Type B pancreatic cell (in vitro differentiated cells): ENCODE measurements around the gene LRFN5. TPM values are rescaled to one million over a fixed set of nuclear protein-coding genes. Genes with fewer than 3 reads are reported as not detected.

Source experiments
- DNase-seq: peaks from one replicate; pipeline ENCODE4 v3.0.0; 2021; ENCODE audit warnings: mixed read lengths; ENCODE audit not compliant: unreplicated experiment; ENCODE audit errors: extremely low spot score
- H3K27ac Mint-ChIP-seq: 2 replicates; pipeline ENCODE4 v1.8.0; 2021; ENCODE audit warnings: mild to moderate bottlenecking, mixed read lengths
- H3K27me3 Mint-ChIP-seq: 2 replicates; pipeline ENCODE4 v1.8.0; 2021; ENCODE audit warnings: mixed read lengths
- H3K36me3 Mint-ChIP-seq: 2 replicates; pipeline ENCODE4 v1.8.0; 2021; ENCODE audit warnings: mixed read lengths
- H3K4me1 Mint-ChIP-seq: one replicate; pipeline ENCODE4 v1.8.0; 2021; ENCODE audit warnings: mixed read lengths; ENCODE audit not compliant: unreplicated experiment
- H3K4me3 Mint-ChIP-seq: 2 replicates; pipeline ENCODE4 v1.8.0; 2021; ENCODE audit warnings: mild to moderate bottlenecking, mixed read lengths
- H3K9me3 Mint-ChIP-seq: 2 replicates; pipeline ENCODE4 v1.8.0; 2021; ENCODE audit warnings: mixed read lengths
- total RNA-seq: library from RNA; stranded (reverse); gene quantifications from 2 replicates; pipeline ENCODE4 v1.2.1, GENCODE V29; 2021; ENCODE audit warnings: low replicate concordance
- TF ChIP-seq, protein P1 (sequence below): fragments of 200-600 bp; sonication (generic); conservative IDR thresholded peaks from 2 replicates; pipeline ENCODE4 v1.5.0; 2021; ENCODE audit warnings: antibody characterized with exemption, mild to moderate bottlenecking

LRFN5 gene
- total RNA-seq, 1 donor from 2014 or later = 4.6 TPM

DNA sequence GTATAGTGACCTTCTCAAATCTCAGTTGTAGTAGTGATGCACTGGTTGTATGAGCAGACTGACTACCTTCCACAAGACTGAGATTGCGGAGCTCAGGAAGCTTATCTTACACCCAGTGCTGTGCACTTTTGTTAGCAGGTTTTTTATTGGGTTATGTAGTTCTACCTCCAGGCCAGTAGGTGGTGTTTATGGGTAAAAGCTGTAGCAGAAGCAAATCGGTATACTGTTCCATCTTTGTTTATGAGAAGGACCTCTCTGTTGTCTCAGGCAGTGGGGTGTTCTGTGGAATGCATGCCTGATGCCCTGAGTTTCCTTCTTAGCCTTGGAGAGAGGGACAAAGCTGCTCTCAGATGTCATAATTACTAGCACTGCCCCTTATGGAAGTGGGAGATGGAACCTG is 217.8 kb downstream of the LRFN5 start:
- Mint-ChIP-seq H3K27ac (no peak overlapping the region), H3K4me1 (no peaks in the 10 kb centered on the region)

DNA sequence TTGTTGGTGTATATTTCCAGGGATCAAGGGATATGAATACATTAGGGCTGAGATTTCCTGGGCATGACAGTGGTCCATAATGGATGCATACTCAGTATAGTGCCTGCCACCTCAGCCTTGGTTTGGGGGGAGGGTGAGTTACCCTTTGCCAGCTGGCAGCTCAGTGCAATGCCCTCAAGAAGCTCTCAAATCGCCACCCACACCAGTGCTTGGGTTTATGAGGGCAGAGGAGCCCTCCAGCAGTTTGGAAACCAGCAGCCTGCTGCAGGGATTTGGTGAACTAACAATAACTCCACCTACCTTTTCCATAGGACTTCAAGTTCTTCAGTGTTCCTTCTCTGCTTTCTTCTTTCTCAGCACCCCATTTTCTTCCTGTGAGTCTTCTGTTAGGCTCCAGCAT is 218.9 kb downstream of the LRFN5 start:
- no peaks in the 10 kb centered on the region for H3K9me3 Mint-ChIP-seq
- no peak for DNase-seq
- no peaks in the 10 kb centered on the region for H3K27me3 Mint-ChIP-seq
- TF ChIP-seq, protein P1, sequence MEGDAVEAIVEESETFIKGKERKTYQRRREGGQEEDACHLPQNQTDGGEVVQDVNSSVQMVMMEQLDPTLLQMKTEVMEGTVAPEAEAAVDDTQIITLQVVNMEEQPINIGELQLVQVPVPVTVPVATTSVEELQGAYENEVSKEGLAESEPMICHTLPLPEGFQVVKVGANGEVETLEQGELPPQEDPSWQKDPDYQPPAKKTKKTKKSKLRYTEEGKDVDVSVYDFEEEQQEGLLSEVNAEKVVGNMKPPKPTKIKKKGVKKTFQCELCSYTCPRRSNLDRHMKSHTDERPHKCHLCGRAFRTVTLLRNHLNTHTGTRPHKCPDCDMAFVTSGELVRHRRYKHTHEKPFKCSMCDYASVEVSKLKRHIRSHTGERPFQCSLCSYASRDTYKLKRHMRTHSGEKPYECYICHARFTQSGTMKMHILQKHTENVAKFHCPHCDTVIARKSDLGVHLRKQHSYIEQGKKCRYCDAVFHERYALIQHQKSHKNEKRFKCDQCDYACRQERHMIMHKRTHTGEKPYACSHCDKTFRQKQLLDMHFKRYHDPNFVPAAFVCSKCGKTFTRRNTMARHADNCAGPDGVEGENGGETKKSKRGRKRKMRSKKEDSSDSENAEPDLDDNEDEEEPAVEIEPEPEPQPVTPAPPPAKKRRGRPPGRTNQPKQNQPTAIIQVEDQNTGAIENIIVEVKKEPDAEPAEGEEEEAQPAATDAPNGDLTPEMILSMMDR = no peak
- H3K4me3 Mint-ChIP-seq = no peak overlapping the region
- H3K36me3 Mint-ChIP-seq = no peaks in the 10 kb centered on the region
- H3K27ac Mint-ChIP-seq = no peak overlapping the region
- H3K4me1 Mint-ChIP-seq = no peaks in the 10 kb centered on the region

More for the DNA sequence above, 217.8 kb downstream of the LRFN5 start:
- Mint-ChIP-seq H3K27me3 (no peaks in the 10 kb centered on the region), H3K9me3 (no peaks in the 10 kb centered on the region), H3K4me3 (no peak overlapping the region), H3K36me3 (no peaks in the 10 kb centered on the region)
- TF ChIP-seq, protein P1 = peak; percentile 52
- no peak for DNase-seq

DNA sequence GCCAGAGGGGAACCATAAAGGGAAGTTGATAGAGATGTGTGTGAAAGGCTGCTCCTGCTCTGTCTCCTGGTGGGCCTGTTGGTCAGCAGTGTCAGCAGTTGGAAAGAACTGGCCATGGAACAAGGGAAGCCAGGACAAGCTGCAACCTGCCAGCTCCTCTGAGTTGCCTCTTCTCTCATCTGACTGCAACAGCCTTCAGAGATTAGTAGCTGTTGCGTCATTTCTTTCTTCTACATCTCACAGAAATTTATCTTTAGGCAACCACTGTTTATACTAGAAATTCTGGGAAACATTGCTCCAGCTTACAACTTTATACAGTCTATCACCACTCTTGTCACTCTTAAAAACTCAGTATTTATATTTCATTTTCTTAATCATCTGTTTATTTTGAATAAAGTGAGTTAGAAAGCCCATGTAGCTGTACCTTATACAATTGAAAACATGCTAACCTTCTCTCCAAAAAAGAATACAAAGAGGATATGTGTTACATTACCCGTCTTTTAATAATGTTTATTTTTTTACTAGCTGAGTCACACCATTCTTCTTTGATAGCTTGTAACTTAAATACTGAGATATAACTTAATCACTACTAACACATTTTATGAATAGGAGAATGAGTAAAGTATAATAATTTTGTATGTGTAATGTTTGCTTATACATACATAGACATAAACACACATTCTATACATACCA is 224.2 kb downstream of the LRFN5 start:
- TF ChIP-seq, protein P1 = no peak
- no peaks in the 10 kb centered on the region for H3K36me3 Mint-ChIP-seq
- H3K9me3 Mint-ChIP-seq = no peaks in the 10 kb centered on the region
- no peaks in the 10 kb centered on the region for H3K27me3 Mint-ChIP-seq
- no peak overlapping the region for H3K27ac Mint-ChIP-seq
- H3K4me1 Mint-ChIP-seq = no peaks in the 10 kb centered on the region
- DNase-seq = no peak
- no peak overlapping the region for H3K4me3 Mint-ChIP-seq

DNA sequence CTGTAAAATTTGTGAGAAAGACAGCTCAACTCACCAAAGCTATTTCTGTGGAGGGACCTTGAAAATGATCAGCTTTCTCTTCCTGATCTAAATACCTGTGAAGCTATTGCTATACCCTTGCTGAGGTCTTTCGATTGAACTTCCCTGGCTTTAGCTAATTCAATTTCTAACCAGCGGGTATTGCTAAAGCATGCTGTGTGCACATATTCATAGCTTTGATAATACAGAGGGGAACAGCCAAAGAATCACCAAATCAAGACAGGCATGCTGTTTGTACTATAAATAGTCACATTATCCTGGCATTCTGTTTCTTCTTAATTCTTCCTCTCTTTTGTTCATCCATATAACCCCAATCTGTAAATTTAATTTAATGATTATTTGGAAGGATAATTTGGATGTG is 233.0 kb downstream of the LRFN5 start:
- H3K4me1 Mint-ChIP-seq = no peaks in the 10 kb centered on the region
- TF ChIP-seq, protein P1 = no peak
- H3K27me3 Mint-ChIP-seq = no peaks in the 10 kb centered on the region
- H3K36me3 Mint-ChIP-seq = no peaks in the 10 kb centered on the region
- H3K27ac Mint-ChIP-seq = no peak overlapping the region
- no peaks in the 10 kb centered on the region for H3K9me3 Mint-ChIP-seq
- H3K4me3 Mint-ChIP-seq = no peak overlapping the region
- no peak for DNase-seq

DNA sequence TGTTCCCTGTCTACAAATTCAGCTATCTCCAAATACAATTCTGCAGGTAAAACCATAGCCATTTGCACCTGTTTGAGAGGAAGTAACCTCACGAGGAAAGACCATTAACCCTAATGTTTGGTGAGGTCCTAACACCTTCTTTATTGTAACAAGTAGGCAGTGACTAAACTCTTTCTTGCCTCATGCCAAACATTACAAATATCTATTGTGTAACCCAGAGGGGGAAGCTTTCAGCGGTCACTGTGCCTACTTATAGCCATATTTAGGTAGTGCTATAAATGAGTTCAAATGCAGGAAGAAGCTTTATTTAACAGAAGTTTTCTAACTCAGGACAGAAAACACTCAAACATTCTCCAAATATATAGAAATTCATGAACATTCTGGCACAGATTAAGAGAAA is 252.7 kb downstream of the LRFN5 start:
- no peaks in the 10 kb centered on the region for H3K9me3 Mint-ChIP-seq

More for the DNA sequence above, 252.7 kb downstream of the LRFN5 start:
- Mint-ChIP-seq H3K27me3 (no peaks in the 10 kb centered on the region), H3K27ac (no peak overlapping the region), H3K4me1 (no peaks in the 10 kb centered on the region), H3K36me3 (no peaks in the 10 kb centered on the region), H3K4me3 (no peak overlapping the region)
- TF ChIP-seq, protein P1 = no peak
- DNase-seq = no peak
